Hepatocyte (in vitro differentiated cells): ENCODE results near the gene BHLHE23. TPM values are rescaled to one million over a fixed set of nuclear protein-coding genes. Genes with fewer than 3 reads are reported as not detected.

ENCODE experiments used
- DNase-seq: peaks from one replicate; pipeline ENCODE4 v3.0.0-alpha.2; 2016; ENCODE audit warnings: low spot score
- H2AFZ ChIP-seq: fragments of 200-600 bp; sonication (generic); 2 replicates; pipeline ENCODE4 v1.6.0; 2016; ENCODE audit warnings: antibody characterized with exemption, mild to moderate bottlenecking
- H3K27ac ChIP-seq: fragments of 200-600 bp; sonication (generic); 2 replicates; pipeline ENCODE4 v1.5.1; 2016; ENCODE audit warnings: mild to moderate bottlenecking
- H3K27me3 ChIP-seq: fragments of 200-600 bp; sonication (generic); 2 replicates; pipeline ENCODE4 v1.6.1; 2016
- H3K36me3 ChIP-seq: fragments of 200-600 bp; sonication (generic); replicated peaks from 2 replicates; pipeline ENCODE4 v1.5.1; 2016; ENCODE audit warnings: low read depth; ENCODE audit not compliant: insufficient read depth
- H3K4me1 ChIP-seq: fragments of 200-600 bp; sonication (generic); 2 replicates; pipeline ENCODE4 v1.5.1; 2016; ENCODE audit warnings: mild to moderate bottlenecking, moderate library complexity; ENCODE audit not compliant: insufficient read depth
- H3K4me2 ChIP-seq: fragments of 200-600 bp; sonication (generic); 2 replicates; pipeline ENCODE4 v1.6.0; 2016
- H3K4me3 ChIP-seq: fragments of 200-600 bp; sonication (generic); 2 replicates; pipeline ENCODE4 v1.5.1; 2016; ENCODE audit warnings: mild to moderate bottlenecking
- H3K79me2 ChIP-seq: fragments of 200-600 bp; sonication (generic); 2 replicates; pipeline ENCODE4 v1.6.0; 2017; ENCODE audit warnings: mild to moderate bottlenecking
- H3K9me2 ChIP-seq: fragments of 200-600 bp; sonication (generic); replicated peaks from 2 replicates; pipeline ENCODE4 v1.6.0; 2017; ENCODE audit warnings: mild to moderate bottlenecking; ENCODE audit not compliant: insufficient read depth
- H3K9me3 ChIP-seq: fragments of 200-600 bp; sonication (generic); 2 replicates; pipeline ENCODE4 v1.5.1; 2016; ENCODE audit warnings: low read depth, mild to moderate bottlenecking
- H4K20me1 ChIP-seq: fragments of 200-600 bp; sonication (generic); 2 replicates; pipeline ENCODE4 v1.6.0; 2016; ENCODE audit warnings: mild to moderate bottlenecking; ENCODE audit not compliant: insufficient read depth, poor library complexity, severe bottlenecking
- EZH2 ChIP-seq: fragments of 200-600 bp; sonication (generic); IDR thresholded peaks from 2 replicates; pipeline ENCODE4 v1.6.1; 2016; ENCODE audit warnings: antibody characterized with exemption, mild to moderate bottlenecking, borderline replicate concordance
- EZH2phosphoT487 ChIP-seq: fragments of 200-600 bp; sonication (generic); IDR thresholded peaks from one replicate; pipeline ENCODE4 v1.6.1; 2018; ENCODE audit warnings: antibody characterized with exemption, mild to moderate bottlenecking, low read depth, moderate library complexity; ENCODE audit not compliant: unreplicated experiment, severe bottlenecking
- WGBS: methylation state at CpG from one replicate; pipeline ENCODE4 v1.1.6; 2016; ENCODE audit warnings: low lambda C conversion rate; ENCODE audit errors: missing lambda C conversion rate; 5-methylcytosine and 5-hydroxymethylcytosine counted together
- polyA plus RNA-seq: library from polyadenylated mRNA; unstranded; fragments of >200 nt; fragmentation: Nextera tagmentation; extraction: Ambion mirVana; gene quantifications from 2 replicates; pipeline ENCODE4 v1.2.1, GENCODE V29; 2016
- total RNA-seq: library from RNA; depleted of rRNA; stranded (reverse); fragments of >200 nt; gene quantifications from 2 replicates; pipeline ENCODE4 v1.2.3, GENCODE V29; 2014
- TF ChIP-seq, protein P1 (sequence below): fragments of 200-600 bp; sonication (generic); IDR thresholded peaks from 2 replicates; pipeline ENCODE4 v1.5.1; 2016; ENCODE audit warnings: antibody characterized with exemption, mild to moderate bottlenecking; ENCODE audit not compliant: poor library complexity

The BHLHE23 gene
- total and polyA plus RNA-seq, 2 experiments from 2014 or later, result not detected

DNA sequence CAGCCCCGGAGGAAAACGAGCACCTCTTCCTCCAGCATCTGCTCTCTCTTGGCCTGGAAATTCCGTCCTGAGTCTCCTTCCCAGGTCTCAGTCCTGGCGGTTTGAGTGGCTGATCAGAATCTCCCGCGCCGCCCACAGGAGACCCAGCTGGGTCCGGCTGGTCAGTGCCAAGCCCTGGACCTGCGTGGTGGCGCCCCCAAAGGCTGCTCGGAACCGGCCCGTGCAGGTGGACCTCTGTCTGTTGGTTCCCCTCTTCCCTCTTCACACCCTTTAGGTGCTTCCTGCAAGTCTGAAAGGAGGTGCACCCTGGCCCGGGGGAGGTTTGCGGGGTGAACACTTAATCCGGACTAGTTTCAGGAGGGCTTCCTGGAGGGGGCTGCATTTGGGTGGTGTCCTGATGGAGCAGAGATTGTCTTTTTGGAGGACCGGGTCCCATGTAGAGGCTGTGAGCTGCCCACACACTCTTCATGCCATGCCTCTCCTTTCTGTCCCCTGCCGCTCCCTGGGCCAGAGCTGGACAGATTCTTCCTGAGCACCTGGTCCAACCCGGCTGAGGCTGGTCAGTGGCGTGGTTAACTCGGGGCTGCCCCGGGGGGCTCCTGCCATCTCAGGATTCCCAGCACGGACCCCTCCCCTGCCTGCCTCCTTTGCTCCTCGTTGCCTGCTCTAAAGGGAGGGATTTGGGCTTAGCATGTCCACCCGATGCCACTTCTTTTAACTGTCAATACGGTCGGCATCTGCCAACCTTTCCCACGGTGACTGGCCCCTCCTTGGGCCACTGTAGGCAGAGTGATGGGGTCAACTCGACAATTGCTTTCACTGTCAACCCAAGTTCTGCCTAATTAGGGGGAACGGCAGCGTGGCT lies 16.5 kb upstream of the BHLHE23 start:
- H3K9me3 ChIP-seq, result no peaks in the 10 kb centered on the region
- H2AFZ ChIP-seq, result no peak overlapping the region
- no peak for DNase-seq
- H4K20me1 ChIP-seq, result no peaks in the 10 kb centered on the region
- H3K4me1 ChIP-seq, result no peaks in the 10 kb centered on the region
- no peaks in the 10 kb centered on the region for H3K79me2 ChIP-seq
- no peaks in the 10 kb centered on the region for H3K36me3 ChIP-seq
- TF ChIP-seq EZH2 (no peak), EZH2phosphoT487 (no peak)
- TF ChIP-seq, protein P1, sequence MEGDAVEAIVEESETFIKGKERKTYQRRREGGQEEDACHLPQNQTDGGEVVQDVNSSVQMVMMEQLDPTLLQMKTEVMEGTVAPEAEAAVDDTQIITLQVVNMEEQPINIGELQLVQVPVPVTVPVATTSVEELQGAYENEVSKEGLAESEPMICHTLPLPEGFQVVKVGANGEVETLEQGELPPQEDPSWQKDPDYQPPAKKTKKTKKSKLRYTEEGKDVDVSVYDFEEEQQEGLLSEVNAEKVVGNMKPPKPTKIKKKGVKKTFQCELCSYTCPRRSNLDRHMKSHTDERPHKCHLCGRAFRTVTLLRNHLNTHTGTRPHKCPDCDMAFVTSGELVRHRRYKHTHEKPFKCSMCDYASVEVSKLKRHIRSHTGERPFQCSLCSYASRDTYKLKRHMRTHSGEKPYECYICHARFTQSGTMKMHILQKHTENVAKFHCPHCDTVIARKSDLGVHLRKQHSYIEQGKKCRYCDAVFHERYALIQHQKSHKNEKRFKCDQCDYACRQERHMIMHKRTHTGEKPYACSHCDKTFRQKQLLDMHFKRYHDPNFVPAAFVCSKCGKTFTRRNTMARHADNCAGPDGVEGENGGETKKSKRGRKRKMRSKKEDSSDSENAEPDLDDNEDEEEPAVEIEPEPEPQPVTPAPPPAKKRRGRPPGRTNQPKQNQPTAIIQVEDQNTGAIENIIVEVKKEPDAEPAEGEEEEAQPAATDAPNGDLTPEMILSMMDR, result no peak
- H3K4me3 ChIP-seq, result no peak overlapping the region
- 84% methylated on average over 31 of the region's 31 CpGs for WGBS
- H3K4me2 ChIP-seq, result no peak overlapping the region
- no peaks in the 10 kb centered on the region for H3K9me2 ChIP-seq
- H3K27me3 ChIP-seq, result peaks cover 20% of the 10 kb centered on the region
- no peak overlapping the region for H3K27ac ChIP-seq

DNA sequence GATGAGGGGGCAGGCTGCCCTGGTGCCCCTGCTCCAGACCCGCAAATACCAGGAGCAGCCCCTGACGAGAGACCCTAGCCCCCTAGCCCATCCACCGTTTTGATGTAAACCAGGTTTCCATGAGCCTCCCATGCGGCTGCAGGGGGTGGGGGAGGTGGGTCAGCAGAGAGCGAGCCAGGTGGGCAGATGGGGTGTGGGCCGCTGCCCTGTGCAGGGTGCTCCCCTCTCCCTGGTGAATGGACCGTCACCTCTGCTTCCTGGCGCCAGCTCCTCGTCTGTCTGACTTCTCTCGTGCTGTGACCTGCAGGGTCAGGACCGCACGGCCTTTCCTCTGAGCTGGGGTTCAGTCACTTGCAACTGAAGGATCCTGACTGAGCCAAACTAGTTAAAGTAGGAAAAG lies 15.7 kb upstream of the BHLHE23 start:
- WGBS, result 70% methylated on average over 8 of the region's 12 CpGs
- H3K27ac ChIP-seq, result no peak overlapping the region
- H3K9me3 ChIP-seq, result no peaks in the 10 kb centered on the region
- H4K20me1 ChIP-seq, result no peaks in the 10 kb centered on the region
- no peak overlapping the region for H3K4me2 ChIP-seq
- no peak overlapping the region for H3K4me3 ChIP-seq
- peaks cover 15% of the 10 kb centered on the region for H3K27me3 ChIP-seq
- H3K9me2 ChIP-seq, result no peaks in the 10 kb centered on the region
- no peak for TF ChIP-seq EZH2phosphoT487
- TF ChIP-seq, protein P1, result no peak
- no peak for TF ChIP-seq EZH2
- H2AFZ ChIP-seq, result no peak overlapping the region
- no peak for DNase-seq
- no peaks in the 10 kb centered on the region for H3K36me3 ChIP-seq
- H3K79me2 ChIP-seq, result no peaks in the 10 kb centered on the region
- H3K4me1 ChIP-seq, result no peaks in the 10 kb centered on the region

DNA sequence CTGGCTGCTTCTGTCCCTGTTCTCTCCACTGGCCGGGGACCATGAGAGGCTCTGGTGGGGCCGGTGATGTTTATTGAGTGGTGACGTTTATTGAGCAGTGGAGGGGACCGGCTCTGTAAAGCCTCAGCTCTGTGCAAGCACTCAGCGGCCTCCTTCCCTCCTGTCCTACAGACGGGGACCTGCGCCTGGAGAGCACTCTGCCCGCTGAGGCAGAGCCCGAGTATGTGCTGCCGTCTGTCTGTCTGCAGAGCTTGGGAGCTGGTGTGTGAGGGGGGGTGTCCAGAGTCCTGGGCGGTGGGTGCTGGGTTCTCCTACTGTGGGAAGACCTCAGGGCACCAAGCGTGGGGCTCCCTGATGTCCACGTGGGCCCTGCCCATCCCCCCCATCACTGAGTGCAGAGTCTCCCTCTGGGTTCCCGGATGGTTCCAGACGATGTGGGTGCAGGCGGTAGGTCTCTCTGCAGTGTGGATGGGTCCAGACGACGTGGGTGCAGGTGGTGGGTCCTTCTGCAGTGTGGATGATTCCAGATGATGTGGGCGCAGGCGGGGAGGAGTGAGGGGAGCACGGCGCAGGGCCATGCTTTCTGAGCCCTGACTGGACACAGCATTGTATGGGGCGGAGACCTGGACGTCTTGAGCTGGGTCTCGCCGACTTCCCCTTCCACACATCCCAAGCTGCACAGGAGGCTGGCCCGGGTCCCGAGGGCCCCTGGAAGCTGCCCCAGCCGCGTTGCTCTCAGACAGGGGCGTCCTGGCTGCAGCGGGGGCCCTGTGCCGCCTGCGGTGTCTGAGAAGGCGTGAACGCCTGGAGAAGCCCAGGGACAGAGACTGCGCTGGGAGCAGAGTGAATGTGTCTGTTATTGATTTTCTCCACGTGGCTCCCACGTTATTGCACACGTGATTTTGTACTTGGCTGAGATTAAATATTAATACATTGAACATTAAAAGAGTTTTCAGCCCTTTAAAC lies 14.9 kb upstream of the BHLHE23 start:
- Histone ChIP-seq H3K27me3 (peaks cover 8% of the 10 kb centered on the region), H3K9me2 (no peaks in the 10 kb centered on the region), H3K36me3 (no peaks in the 10 kb centered on the region), H3K27ac (no peak overlapping the region), H4K20me1 (no peaks in the 10 kb centered on the region), H3K9me3 (no peaks in the 10 kb centered on the region), H3K4me2 (no peak overlapping the region), H3K79me2 (no peaks in the 10 kb centered on the region), H3K4me3 (no peak overlapping the region), H3K4me1 (no peaks in the 10 kb centered on the region), H2AFZ (no peak overlapping the region)
- 90% methylated on average over 40 of the region's 40 CpGs for WGBS
- DNase-seq, result no peak
- TF ChIP-seq, protein P1, result no peak
- TF ChIP-seq EZH2 (no peak), EZH2phosphoT487 (no peak)
